CD4-positive, alpha-beta T cell treated with Interleukin-17A for 4 hours (primary cell): ENCODE results near the gene MACC1.
"Not testable (repeated sequence)": the region's sequence is repeated elsewhere in the genome, so short reads cannot be mapped to it uniquely, and the experiment has no call there.

Source experiments
- DNase-seq: peaks from one replicate; pipeline ENCODE4 v3.0.0-alpha.2; 2020; ENCODE audit warnings: mixed read lengths

MACC1 gene

GRCh38 chr7:20203316-20203715, 13.9 kb downstream of the MACC1 start:
- no peak for DNase-seq

GRCh38 chr7:20201380-20201779, 15.8 kb downstream of the MACC1 start:
- DNase-seq: no peak

GRCh38 chr7:20200971-20201370, 16.2 kb downstream of the MACC1 start:
- DNase-seq: no peak

GRCh38 chr7:20200361-20200760, 16.8 kb downstream of the MACC1 start:
- DNase-seq: no peak

- no peak for DNase-seq
These were observed 18.0 kb downstream of the MACC1 start for GRCh38 chr7:20199015-20199737.

- no peak for DNase-seq
These were observed 18.9 kb downstream of the MACC1 start for GRCh38 chr7:20198260-20198659.

GRCh38 chr7:20197837-20198236, 19.3 kb downstream of the MACC1 start:
- no peak for DNase-seq

GRCh38 chr7:20197125-20197748, 19.9 kb downstream of the MACC1 start:
- DNase-seq: no peak

- no peak for DNase-seq
These were observed 22.7 kb downstream of the MACC1 start for GRCh38 chr7:20194343-20194995.

GRCh38 chr7:20193873-20194272, 23.3 kb downstream of the MACC1 start:
- DNase-seq: no peak

GRCh38 chr7:20193242-20193777, 23.9 kb downstream of the MACC1 start:
- no peak for DNase-seq

- DNase-seq: no peak
These were observed 25.8 kb downstream of the MACC1 start for GRCh38 chr7:20191391-20191869.

- no peak for DNase-seq
These were observed 26.4 kb downstream of the MACC1 start for GRCh38 chr7:20190560-20191390.

- no peak for DNase-seq
These were observed 27.3 kb downstream of the MACC1 start for GRCh38 chr7:20189852-20190251.

- no peak for DNase-seq
These were observed 28.6 kb downstream of the MACC1 start for GRCh38 chr7:20188567-20188966.

GRCh38 chr7:20187850-20188249, 29.3 kb downstream of the MACC1 start:
- not testable (repeated sequence) for DNase-seq

- no peak for DNase-seq
These were observed 31.2 kb downstream of the MACC1 start for GRCh38 chr7:20185988-20186387.

- DNase-seq: no peak
These were observed 34.1 kb downstream of the MACC1 start for GRCh38 chr7:20183086-20183485.

GRCh38 chr7:20176578-20177242, 40.5 kb downstream of the MACC1 start:
- DNase-seq: no peak

- no peak for DNase-seq
These were observed 43.4 kb downstream of the MACC1 start for GRCh38 chr7:20173828-20174227.

- DNase-seq: peak; percentile 6
These were observed 44.3 kb downstream of the MACC1 start for GRCh38 chr7:20172736-20173334.

- no peak for DNase-seq
These were observed 46.6 kb downstream of the MACC1 start for GRCh38 chr7:20170633-20171032.
